ENCODE data around the gene CCNG1. TPM values are rescaled to one million over a fixed set of nuclear protein-coding genes. Genes with fewer than 3 reads are reported as not detected.

CCNG1 gene
- total and polyA plus RNA-seq, 9 of the 15 experiments (the other 6 are each of a cell fraction or from before 2014, with no cell fraction given): 121 to 293 (median 245) TPM

DNA sequence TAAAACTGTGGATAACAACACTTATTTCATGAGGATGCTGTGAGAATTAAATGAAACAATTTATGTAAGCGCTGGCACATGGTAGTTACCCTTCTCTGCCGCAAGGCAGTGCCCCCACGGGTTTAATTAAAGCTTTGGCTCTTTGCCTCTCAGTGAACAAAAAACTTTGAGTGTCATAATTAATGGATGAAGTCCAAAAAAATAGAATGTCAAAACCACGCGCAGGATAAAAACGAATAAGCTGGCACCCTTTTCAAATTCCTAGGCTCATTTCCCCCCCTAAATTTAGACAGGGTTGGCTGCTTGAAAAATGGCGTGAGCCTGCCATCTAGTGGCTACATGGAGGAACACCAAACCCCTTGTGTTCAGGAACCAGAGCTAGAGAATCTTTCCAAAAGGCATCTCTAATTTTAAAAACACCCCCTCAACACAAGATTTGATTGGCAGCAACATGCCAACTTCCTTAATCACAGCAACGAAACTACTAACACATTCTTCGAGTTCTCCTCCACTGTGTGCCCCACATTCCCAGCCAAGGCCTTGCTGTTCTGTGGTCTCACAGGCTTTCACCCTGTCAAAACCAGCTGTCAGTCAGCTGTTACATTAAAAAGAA lies 29.0 kb upstream of the CCNG1 start (continued):
- TF ChIP-seq, protein P1, sequence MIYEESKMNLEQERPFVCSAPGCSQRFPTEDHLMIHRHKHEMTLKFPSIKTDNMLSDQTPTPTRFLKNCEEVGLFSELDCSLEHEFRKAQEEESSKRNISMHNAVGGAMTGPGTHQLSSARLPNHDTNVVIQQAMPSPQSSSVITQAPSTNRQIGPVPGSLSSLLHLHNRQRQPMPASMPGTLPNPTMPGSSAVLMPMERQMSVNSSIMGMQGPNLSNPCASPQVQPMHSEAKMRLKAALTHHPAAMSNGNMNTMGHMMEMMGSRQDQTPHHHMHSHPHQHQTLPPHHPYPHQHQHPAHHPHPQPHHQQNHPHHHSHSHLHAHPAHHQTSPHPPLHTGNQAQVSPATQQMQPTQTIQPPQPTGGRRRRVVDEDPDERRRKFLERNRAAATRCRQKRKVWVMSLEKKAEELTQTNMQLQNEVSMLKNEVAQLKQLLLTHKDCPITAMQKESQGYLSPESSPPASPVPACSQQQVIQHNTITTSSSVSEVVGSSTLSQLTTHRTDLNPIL (CRISPR knock-in tag; IDR thresholded peaks at IDR 0.05): no peak
- TF ChIP-seq MYNN (IDR thresholded peaks at IDR 0.05) (no peak), MYNN (CRISPR knock-in tag; IDR thresholded peaks at IDR 0.05) (no peak), ZSCAN32 (CRISPR knock-in tag; IDR thresholded peaks at IDR 0.05) (no peak), ZNF232 (CRISPR knock-in tag; IDR thresholded peaks at IDR 0.05) (no peak), HMG20A (CRISPR knock-in tag; conservative IDR thresholded peaks at IDR 0.05) (no peak), CC2D1A (IDR thresholded peaks at IDR 0.05) (0 out of 2 replicates have a peak, but pooled peaks have one; percentile 31), MEIS2 (IDR thresholded peaks at IDR 0.05; ENCODE audit: partially characterized antibody) (no peak)
- TF ChIP-seq, protein P2, sequence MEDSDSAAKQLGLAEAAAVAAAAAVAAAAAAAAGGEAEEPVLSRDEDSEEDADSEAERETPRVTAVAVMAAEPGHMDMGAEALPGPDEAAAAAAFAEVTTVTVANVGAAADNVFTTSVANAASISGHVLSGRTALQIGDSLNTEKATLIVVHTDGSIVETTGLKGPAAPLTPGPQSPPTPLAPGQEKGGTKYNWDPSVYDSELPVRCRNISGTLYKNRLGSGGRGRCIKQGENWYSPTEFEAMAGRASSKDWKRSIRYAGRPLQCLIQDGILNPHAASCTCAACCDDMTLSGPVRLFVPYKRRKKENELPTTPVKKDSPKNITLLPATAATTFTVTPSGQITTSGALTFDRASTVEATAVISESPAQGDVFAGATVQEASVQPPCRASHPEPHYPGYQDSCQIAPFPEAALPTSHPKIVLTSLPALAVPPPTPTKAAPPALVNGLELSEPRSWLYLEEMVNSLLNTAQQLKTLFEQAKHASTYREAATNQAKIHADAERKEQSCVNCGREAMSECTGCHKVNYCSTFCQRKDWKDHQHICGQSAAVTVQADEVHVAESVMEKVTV (CRISPR knock-in tag; IDR thresholded peaks at IDR 0.05): peak; percentile 85
- TF ChIP-seq, protein P3, sequence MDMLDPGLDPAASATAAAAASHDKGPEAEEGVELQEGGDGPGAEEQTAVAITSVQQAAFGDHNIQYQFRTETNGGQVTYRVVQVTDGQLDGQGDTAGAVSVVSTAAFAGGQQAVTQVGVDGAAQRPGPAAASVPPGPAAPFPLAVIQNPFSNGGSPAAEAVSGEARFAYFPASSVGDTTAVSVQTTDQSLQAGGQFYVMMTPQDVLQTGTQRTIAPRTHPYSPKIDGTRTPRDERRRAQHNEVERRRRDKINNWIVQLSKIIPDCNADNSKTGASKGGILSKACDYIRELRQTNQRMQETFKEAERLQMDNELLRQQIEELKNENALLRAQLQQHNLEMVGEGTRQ (CRISPR knock-in tag; IDR thresholded peaks at IDR 0.05): no peak
